Activated naive CD8-positive, alpha-beta T cell treated with anti-CD3 and anti-CD28 coated beads for 36 hours (primary cell): ENCODE results near the gene ABCA4. TPM values are rescaled to one million over a fixed set of nuclear protein-coding genes. Genes with fewer than 3 reads are reported as not detected.

Experiments
- DNase-seq: peaks from one replicate; pipeline ENCODE4 v3.0.0; 2021
- H3K27ac Mint-ChIP-seq: one replicate; pipeline ENCODE4 v1.8.0; 2022; ENCODE audit warnings: mild to moderate bottlenecking, moderate library complexity, mixed read lengths
- H3K27me3 Mint-ChIP-seq: one replicate; pipeline ENCODE4 v1.8.0; 2022; ENCODE audit warnings: mild to moderate bottlenecking, mixed read lengths
- H3K36me3 Mint-ChIP-seq: one replicate; pipeline ENCODE4 v1.8.0; 2021; ENCODE audit warnings: mild to moderate bottlenecking, mixed read lengths
- H3K4me1 Mint-ChIP-seq: one replicate; pipeline ENCODE4 v1.8.0; 2021; ENCODE audit warnings: mixed read lengths
- H3K4me3 Mint-ChIP-seq: one replicate; pipeline ENCODE4 v1.8.0; 2022; ENCODE audit warnings: mild to moderate bottlenecking, moderate library complexity, mixed read lengths
- H3K9me3 Mint-ChIP-seq: one replicate; pipeline ENCODE4 v1.8.0; 2022; ENCODE audit warnings: mixed read lengths
- total RNA-seq, 2 experiments: library from RNA; stranded (reverse); gene quantifications; one replicate each; pipeline ENCODE4 v1.2.3, GENCODE V29; 2021

ABCA4 gene
- total RNA-seq, 2 experiments from 2014 or later, result not detected

GRCh38 chr1:94045465-94046056 lies 75.4 kb downstream of the ABCA4 start:
- no peaks in the 10 kb centered on the region for H3K36me3 Mint-ChIP-seq
- peak overlapping the region; percentile 7 for H3K4me3 Mint-ChIP-seq
- no peak overlapping the region for H3K27ac Mint-ChIP-seq
- peak; percentile 39 for DNase-seq
- peaks cover 28% of the 10 kb centered on the region for H3K27me3 Mint-ChIP-seq
- H3K9me3 Mint-ChIP-seq, result no peaks in the 10 kb centered on the region
- H3K4me1 Mint-ChIP-seq, result peaks cover 4% of the 10 kb centered on the region

- Mint-ChIP-seq H3K36me3 (no peaks in the 10 kb centered on the region), H3K4me3 (no peak overlapping the region)
These were observed 76.1 kb downstream of the ABCA4 start for GRCh38 chr1:94044891-94045290.

GRCh38 chr1:94044290-94044790 lies 76.6 kb downstream of the ABCA4 start:
- no peak for DNase-seq
- no peak overlapping the region for H3K27ac Mint-ChIP-seq
- peaks cover 4% of the 10 kb centered on the region for H3K4me1 Mint-ChIP-seq
- peaks cover 35% of the 10 kb centered on the region for H3K27me3 Mint-ChIP-seq
- no peak overlapping the region for H3K4me3 Mint-ChIP-seq
- no peaks in the 10 kb centered on the region for H3K36me3 Mint-ChIP-seq
- H3K9me3 Mint-ChIP-seq, result no peaks in the 10 kb centered on the region

More at GRCh38 chr1:94044891-94045290, 76.1 kb downstream of the ABCA4 start:
- Mint-ChIP-seq H3K27ac (no peak overlapping the region), H3K4me1 (peaks cover 4% of the 10 kb centered on the region), H3K27me3 (peaks cover 31% of the 10 kb centered on the region), H3K9me3 (no peaks in the 10 kb centered on the region)
- DNase-seq, result no peak

GRCh38 chr1:94043738-94044289 lies 77.1 kb downstream of the ABCA4 start:
- Mint-ChIP-seq H3K27me3 (peaks cover 38% of the 10 kb centered on the region), H3K27ac (no peak overlapping the region), H3K4me3 (no peak overlapping the region), H3K4me1 (peaks cover 4% of the 10 kb centered on the region), H3K36me3 (no peaks in the 10 kb centered on the region), H3K9me3 (no peaks in the 10 kb centered on the region)
- DNase-seq, result no peak

DNA sequence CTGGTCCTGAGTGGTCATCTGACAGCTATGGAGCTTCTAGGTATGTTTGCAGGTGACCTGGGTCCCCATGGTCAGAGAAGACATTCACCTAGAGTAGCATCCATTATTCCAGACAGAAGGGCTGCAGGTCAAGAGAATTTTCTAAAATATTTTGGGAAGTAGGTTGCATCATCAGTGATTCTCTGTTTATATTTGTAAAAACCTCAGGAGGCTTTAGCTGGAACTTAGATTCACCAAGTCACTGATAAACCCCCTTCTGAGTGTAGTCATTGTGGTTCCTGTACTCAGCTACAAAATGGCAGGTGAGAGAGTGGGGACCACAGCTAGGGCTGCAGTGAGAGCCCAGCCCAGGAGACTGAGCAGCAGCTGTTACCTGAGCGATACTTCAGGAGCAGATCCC lies 78.6 kb downstream of the ABCA4 start:
- Mint-ChIP-seq H3K27me3 (peaks cover 51% of the 10 kb centered on the region), H3K4me3 (no peak overlapping the region), H3K27ac (no peak overlapping the region), H3K9me3 (no peaks in the 10 kb centered on the region), H3K36me3 (no peaks in the 10 kb centered on the region), H3K4me1 (peaks cover 7% of the 10 kb centered on the region)
- no peak for DNase-seq

DNA sequence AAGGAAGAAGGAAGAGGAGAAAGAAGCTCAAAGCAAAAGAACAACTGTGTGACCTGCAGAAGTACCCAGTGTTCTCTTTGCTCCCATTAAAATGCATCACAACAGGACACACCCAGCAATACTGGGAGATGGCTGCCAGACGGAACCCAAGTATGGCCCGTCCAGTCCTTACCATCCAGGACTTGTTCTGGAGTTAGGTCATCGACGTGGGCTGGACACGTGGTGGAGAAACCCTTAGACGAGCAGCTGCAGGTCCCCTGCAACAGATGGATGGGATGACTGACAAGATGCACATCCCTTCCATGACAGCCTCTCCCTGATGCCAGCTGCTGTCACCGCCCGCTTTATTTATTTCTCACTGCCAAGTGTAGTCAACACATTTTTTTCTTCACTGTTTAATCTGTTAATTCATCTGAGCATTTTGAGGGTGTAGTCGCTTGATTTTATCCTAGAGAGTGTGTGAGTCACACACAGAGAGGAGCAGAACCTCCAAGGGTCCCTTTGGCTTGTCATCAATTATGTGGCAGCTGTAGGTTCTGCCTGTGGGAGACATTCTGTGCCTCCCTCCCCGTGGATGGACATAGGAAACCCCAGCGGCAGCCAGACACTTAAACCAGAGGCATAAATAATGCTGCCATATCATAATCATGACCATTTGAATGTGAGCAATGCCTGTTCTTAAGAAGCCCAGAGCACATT lies 80.9 kb downstream of the ABCA4 start:
- Mint-ChIP-seq H3K9me3 (no peaks in the 10 kb centered on the region), H3K27ac (no peak overlapping the region), H3K36me3 (no peaks in the 10 kb centered on the region), H3K4me1 (peaks cover 7% of the 10 kb centered on the region), H3K4me3 (no peak overlapping the region), H3K27me3 (peaks cover 55% of the 10 kb centered on the region)
- DNase-seq, result no peak

DNA sequence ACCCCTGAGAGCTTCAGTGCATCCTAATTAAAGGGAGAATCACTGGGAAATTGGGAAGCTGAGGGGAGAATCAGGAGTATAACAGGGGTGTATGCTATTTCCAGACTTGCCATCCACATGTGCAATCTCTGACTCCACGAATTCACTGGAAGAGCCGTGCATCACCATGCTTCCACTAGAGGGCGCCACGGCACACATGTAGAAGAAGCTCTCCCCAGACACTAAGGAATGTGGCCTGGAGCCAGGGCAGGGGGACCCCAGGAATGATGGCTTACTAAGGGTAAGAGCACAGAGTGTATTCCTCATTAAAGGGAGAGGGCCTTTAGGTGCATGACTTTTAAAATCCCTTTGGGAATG lies 81.5 kb downstream of the ABCA4 start:
- no peaks in the 10 kb centered on the region for H3K9me3 Mint-ChIP-seq
- peaks cover 7% of the 10 kb centered on the region for H3K4me1 Mint-ChIP-seq
- H3K4me3 Mint-ChIP-seq, result no peak overlapping the region
- H3K36me3 Mint-ChIP-seq, result no peaks in the 10 kb centered on the region
- no peak overlapping the region for H3K27ac Mint-ChIP-seq
- H3K27me3 Mint-ChIP-seq, result peaks cover 50% of the 10 kb centered on the region
- peak; percentile 42 for DNase-seq

DNA sequence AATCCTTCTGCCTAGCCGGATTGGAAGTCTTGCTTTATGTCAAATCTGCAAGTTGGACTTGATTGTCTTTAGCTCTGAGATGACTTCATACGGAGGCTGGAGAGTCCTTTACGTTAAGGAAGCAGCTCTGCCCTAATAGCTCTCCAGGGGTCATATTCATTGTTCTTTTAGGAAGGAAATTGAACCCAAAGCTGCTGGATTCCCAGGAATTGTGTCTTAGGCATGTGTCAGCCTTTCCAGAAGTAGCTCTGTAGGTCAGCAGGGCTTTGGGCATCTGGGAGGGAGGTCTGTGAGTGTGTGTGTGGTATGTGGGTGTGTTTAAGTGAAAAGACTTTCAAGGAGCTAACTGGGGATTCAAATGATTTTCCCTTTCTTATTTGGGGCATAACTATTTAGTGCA lies 82.4 kb downstream of the ABCA4 start:
- Mint-ChIP-seq H3K9me3 (no peaks in the 10 kb centered on the region), H3K27me3 (peaks cover 45% of the 10 kb centered on the region), H3K4me3 (no peak overlapping the region), H3K27ac (no peak overlapping the region), H3K4me1 (peaks cover 7% of the 10 kb centered on the region), H3K36me3 (no peaks in the 10 kb centered on the region)
- DNase-seq, result no peak

GRCh38 chr1:94037392-94038229 lies 83.3 kb downstream of the ABCA4 start:
- H3K4me3 Mint-ChIP-seq, result no peak overlapping the region
- H3K27me3 Mint-ChIP-seq, result peaks cover 44% of the 10 kb centered on the region
- peaks cover 7% of the 10 kb centered on the region for H3K4me1 Mint-ChIP-seq
- H3K27ac Mint-ChIP-seq, result no peak overlapping the region
- no peaks in the 10 kb centered on the region for H3K36me3 Mint-ChIP-seq
- no peaks in the 10 kb centered on the region for H3K9me3 Mint-ChIP-seq
- DNase-seq, result no peak

GRCh38 chr1:94036730-94037129 lies 84.2 kb downstream of the ABCA4 start:
- peaks cover 7% of the 10 kb centered on the region for H3K4me1 Mint-ChIP-seq
- no peak overlapping the region for H3K4me3 Mint-ChIP-seq
- DNase-seq, result no peak
- no peaks in the 10 kb centered on the region for H3K36me3 Mint-ChIP-seq
- no peak overlapping the region for H3K27ac Mint-ChIP-seq
- H3K9me3 Mint-ChIP-seq, result no peaks in the 10 kb centered on the region
- peaks cover 40% of the 10 kb centered on the region for H3K27me3 Mint-ChIP-seq

DNA sequence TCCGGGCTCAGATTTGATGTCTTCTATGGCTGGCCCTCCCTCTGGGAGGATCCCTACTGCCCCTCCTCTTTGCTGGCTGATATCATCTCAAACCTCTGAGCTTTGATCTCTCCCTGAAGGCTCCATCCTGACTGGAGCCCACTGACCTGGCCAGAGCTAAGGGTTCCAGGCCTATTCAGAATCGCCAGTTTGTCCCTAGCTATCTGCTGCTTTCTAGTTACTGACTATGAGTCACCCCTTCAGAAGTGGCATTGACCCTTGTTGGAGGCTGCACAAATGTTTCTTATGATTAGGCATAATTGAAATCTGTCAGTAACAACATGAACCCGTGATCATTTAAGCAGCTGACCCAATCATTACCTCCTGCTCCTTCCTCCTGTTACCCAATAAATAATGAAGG lies 87.1 kb downstream of the ABCA4 start:
- H3K4me1 Mint-ChIP-seq, result peaks cover 7% of the 10 kb centered on the region
- no peak overlapping the region for H3K4me3 Mint-ChIP-seq
- no peak overlapping the region for H3K27ac Mint-ChIP-seq
- no peaks in the 10 kb centered on the region for H3K9me3 Mint-ChIP-seq
- no peaks in the 10 kb centered on the region for H3K36me3 Mint-ChIP-seq
- peaks cover 24% of the 10 kb centered on the region for H3K27me3 Mint-ChIP-seq
- no peak for DNase-seq

GRCh38 chr1:94032637-94033036 lies 88.3 kb downstream of the ABCA4 start:
- H3K36me3 Mint-ChIP-seq, result no peaks in the 10 kb centered on the region
- peaks cover 13% of the 10 kb centered on the region for H3K27me3 Mint-ChIP-seq
- no peak overlapping the region for H3K27ac Mint-ChIP-seq
- H3K4me3 Mint-ChIP-seq, result no peak overlapping the region
- H3K9me3 Mint-ChIP-seq, result no peaks in the 10 kb centered on the region
- H3K4me1 Mint-ChIP-seq, result peaks cover 4% of the 10 kb centered on the region
- DNase-seq, result no peak

DNA sequence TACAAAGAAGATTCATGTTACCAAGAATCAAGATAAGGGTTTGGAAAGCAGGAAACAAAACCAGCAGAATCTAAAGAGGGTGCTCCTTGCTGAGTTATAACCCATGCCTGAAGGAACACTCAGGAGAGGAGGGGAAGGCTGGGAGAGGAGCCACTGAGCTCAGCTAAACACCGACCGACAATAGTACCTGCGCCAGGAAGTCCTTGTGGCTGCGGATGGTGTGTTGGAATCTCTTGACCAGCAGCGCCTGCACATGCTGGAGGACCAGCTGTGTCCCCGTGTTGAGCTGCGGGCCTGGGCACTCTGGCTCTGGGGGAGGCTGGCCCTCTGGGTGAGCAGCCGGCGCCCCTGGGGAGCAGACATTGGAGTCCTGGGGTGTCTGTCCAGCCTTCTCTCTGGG lies 89.4 kb downstream of the ABCA4 start:
- no peaks in the 10 kb centered on the region for H3K9me3 Mint-ChIP-seq
- peaks cover 3% of the 10 kb centered on the region for H3K27me3 Mint-ChIP-seq
- H3K4me3 Mint-ChIP-seq, result no peak overlapping the region
- no peak for DNase-seq
- H3K4me1 Mint-ChIP-seq, result peaks cover 4% of the 10 kb centered on the region
- H3K36me3 Mint-ChIP-seq, result no peaks in the 10 kb centered on the region
- H3K27ac Mint-ChIP-seq, result no peak overlapping the region

GRCh38 chr1:94031154-94031553 lies 89.8 kb downstream of the ABCA4 start:
- H3K9me3 Mint-ChIP-seq, result no peaks in the 10 kb centered on the region
- H3K27ac Mint-ChIP-seq, result no peak overlapping the region
- H3K36me3 Mint-ChIP-seq, result no peaks in the 10 kb centered on the region
- H3K27me3 Mint-ChIP-seq, result peaks cover 2% of the 10 kb centered on the region
- peaks cover 4% of the 10 kb centered on the region for H3K4me1 Mint-ChIP-seq
- H3K4me3 Mint-ChIP-seq, result no peak overlapping the region
- DNase-seq, result no peak
